Esophagus squamous epithelium (tissue), 4 donors: ENCODE results near the gene RAB22A.

Source experiments
- POLR2A ChIP-seq, 4 donors: fragments of 450-650 bp; IDR thresholded peaks; one replicate each; pipeline ENCODE4 v1.6.1; 2017; ENCODE audit warnings: antibody characterized with exemption in 4 of 4, mild to moderate bottlenecking in 4 of 4, moderate library complexity in 3 of 4
- TF ChIP-seq, protein P1 (sequence below), 6 experiments: fragments of 450-650 bp in 4 of 6; fragments of 200-600 bp in 2 of 6; sonication (generic) in 2 of 6; IDR thresholded peaks; one replicate each; pipeline ENCODE4 v1.5.1; 2016 to 2019; ENCODE audit warnings: antibody characterized with exemption in 6 of 6, mild to moderate bottlenecking in 4 of 6, moderate library complexity in 4 of 6

DNA sequence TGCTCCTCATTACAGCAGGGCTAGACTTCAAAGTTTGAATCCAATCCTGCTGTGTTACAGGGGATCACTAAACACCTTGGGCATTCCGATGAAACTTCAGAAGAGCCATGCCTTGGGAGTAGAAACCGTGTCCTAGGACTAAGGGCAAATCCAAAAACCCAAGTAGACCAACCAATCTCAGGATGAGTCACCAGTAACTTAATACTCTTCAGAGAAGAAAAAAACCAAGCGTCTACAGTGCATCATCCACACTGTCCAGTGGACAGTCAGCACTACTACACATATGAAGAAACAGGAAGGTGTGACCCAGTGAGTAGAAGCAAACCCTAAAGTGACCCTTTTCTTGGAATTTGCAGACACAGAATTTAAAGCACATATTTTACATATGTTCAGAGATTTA lies 40.1 kb downstream of the RAB22A start:
- TF ChIP-seq POLR2A (IDR thresholded peaks at IDR 0.05): no peak
- TF ChIP-seq, protein P1, sequence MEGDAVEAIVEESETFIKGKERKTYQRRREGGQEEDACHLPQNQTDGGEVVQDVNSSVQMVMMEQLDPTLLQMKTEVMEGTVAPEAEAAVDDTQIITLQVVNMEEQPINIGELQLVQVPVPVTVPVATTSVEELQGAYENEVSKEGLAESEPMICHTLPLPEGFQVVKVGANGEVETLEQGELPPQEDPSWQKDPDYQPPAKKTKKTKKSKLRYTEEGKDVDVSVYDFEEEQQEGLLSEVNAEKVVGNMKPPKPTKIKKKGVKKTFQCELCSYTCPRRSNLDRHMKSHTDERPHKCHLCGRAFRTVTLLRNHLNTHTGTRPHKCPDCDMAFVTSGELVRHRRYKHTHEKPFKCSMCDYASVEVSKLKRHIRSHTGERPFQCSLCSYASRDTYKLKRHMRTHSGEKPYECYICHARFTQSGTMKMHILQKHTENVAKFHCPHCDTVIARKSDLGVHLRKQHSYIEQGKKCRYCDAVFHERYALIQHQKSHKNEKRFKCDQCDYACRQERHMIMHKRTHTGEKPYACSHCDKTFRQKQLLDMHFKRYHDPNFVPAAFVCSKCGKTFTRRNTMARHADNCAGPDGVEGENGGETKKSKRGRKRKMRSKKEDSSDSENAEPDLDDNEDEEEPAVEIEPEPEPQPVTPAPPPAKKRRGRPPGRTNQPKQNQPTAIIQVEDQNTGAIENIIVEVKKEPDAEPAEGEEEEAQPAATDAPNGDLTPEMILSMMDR (IDR thresholded peaks at IDR 0.05): no peak
